Cardiac muscle cell (in vitro differentiated cells and primary cell): ENCODE results near the gene CATSPERD. TPM values are rescaled to one million over a fixed set of nuclear protein-coding genes. Genes with fewer than 3 reads are reported as not detected.

Experiments
- DNase-seq, 2 donors: peaks; one replicate each; pipeline versions ENCODE4 v3.0.0 to v3.0.0-alpha.2; 2010 to 2017; ENCODE audit warnings: low read depth in 1 of 2, low spot score in 1 of 2
- H3K27ac ChIP-seq: fragments of 200-600 bp; sonication (generic); 2 replicates; pipeline ENCODE4 v1.5.1; 2016
- H3K27me3 ChIP-seq: fragments of 200-600 bp; sonication (generic); 2 replicates; pipeline ENCODE4 v1.6.0; 2016; ENCODE audit warnings: control low read depth
- H3K36me3 ChIP-seq: fragments of 200-600 bp; sonication (generic); 2 replicates; pipeline ENCODE4 v1.5.1; 2016; ENCODE audit warnings: control low read depth
- H3K4me1 ChIP-seq: fragments of 200-600 bp; sonication (generic); 2 replicates; pipeline ENCODE4 v1.8.1; 2017; ENCODE audit warnings: low read depth, mild to moderate bottlenecking, mixed run types
- H3K4me3 ChIP-seq: fragments of 200-600 bp; sonication (generic); 2 replicates; pipeline ENCODE4 v1.5.1; 2016; ENCODE audit warnings: mild to moderate bottlenecking
- H3K9me3 ChIP-seq: fragments of 200-600 bp; sonication (generic); 2 replicates; pipeline ENCODE4 v1.5.1; 2017; ENCODE audit warnings: low read depth, mild to moderate bottlenecking, control low read depth
- polyA plus RNA-seq: library from polyadenylated mRNA; unstranded; fragments of >200 nt; fragmentation: Nextera tagmentation; extraction: Ambion mirVana; gene quantifications from 2 replicates; pipeline ENCODE4 v1.2.1, GENCODE V29; 2016
- total RNA-seq: library from RNA; depleted of rRNA; stranded (reverse); fragments of >200 nt; gene quantifications from 2 replicates; pipeline ENCODE4 v1.2.3, GENCODE V29; 2016
- TF ChIP-seq, protein P1 (sequence below): IDR thresholded peaks from 2 replicates; pipeline ENCODE4 v1.5.1; 2012; ENCODE audit warnings: low read depth, mild to moderate bottlenecking, low read length

The CATSPERD gene
- total and polyA plus RNA-seq, 2 experiments from 2014 or later = not detected

GRCh38 chr19:5767949-5768348 is 47.5 kb downstream of the CATSPERD start:
- no peak overlapping the region for H3K4me3 ChIP-seq
- no peak for DNase-seq
- H3K4me1 ChIP-seq = no peaks in the 10 kb centered on the region
- no peaks in the 10 kb centered on the region for H3K36me3 ChIP-seq
- no peak overlapping the region for H3K27ac ChIP-seq
- TF ChIP-seq, protein P1, sequence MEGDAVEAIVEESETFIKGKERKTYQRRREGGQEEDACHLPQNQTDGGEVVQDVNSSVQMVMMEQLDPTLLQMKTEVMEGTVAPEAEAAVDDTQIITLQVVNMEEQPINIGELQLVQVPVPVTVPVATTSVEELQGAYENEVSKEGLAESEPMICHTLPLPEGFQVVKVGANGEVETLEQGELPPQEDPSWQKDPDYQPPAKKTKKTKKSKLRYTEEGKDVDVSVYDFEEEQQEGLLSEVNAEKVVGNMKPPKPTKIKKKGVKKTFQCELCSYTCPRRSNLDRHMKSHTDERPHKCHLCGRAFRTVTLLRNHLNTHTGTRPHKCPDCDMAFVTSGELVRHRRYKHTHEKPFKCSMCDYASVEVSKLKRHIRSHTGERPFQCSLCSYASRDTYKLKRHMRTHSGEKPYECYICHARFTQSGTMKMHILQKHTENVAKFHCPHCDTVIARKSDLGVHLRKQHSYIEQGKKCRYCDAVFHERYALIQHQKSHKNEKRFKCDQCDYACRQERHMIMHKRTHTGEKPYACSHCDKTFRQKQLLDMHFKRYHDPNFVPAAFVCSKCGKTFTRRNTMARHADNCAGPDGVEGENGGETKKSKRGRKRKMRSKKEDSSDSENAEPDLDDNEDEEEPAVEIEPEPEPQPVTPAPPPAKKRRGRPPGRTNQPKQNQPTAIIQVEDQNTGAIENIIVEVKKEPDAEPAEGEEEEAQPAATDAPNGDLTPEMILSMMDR = no peak
- no peaks in the 10 kb centered on the region for H3K27me3 ChIP-seq
- H3K9me3 ChIP-seq = no peaks in the 10 kb centered on the region

GRCh38 chr19:5772416-5772815 is 52.0 kb downstream of the CATSPERD start:
- TF ChIP-seq, protein P1 = no peak
- H3K4me3 ChIP-seq = no peak overlapping the region
- H3K36me3 ChIP-seq = no peaks in the 10 kb centered on the region
- H3K9me3 ChIP-seq = no peaks in the 10 kb centered on the region
- DNase-seq = no peak
- no peak overlapping the region for H3K27ac ChIP-seq
- H3K4me1 ChIP-seq = no peaks in the 10 kb centered on the region
- H3K27me3 ChIP-seq = no peaks in the 10 kb centered on the region

- Histone ChIP-seq H3K9me3 (no peaks in the 10 kb centered on the region), H3K36me3 (no peaks in the 10 kb centered on the region), H3K27me3 (no peaks in the 10 kb centered on the region), H3K4me3 (no peak overlapping the region), H3K4me1 (no peaks in the 10 kb centered on the region), H3K27ac (no peak overlapping the region)
- no peak for DNase-seq
- TF ChIP-seq, protein P1 = no peak
Measured at GRCh38 chr19:5773276-5773675, 52.8 kb downstream of the CATSPERD start.

DNA sequence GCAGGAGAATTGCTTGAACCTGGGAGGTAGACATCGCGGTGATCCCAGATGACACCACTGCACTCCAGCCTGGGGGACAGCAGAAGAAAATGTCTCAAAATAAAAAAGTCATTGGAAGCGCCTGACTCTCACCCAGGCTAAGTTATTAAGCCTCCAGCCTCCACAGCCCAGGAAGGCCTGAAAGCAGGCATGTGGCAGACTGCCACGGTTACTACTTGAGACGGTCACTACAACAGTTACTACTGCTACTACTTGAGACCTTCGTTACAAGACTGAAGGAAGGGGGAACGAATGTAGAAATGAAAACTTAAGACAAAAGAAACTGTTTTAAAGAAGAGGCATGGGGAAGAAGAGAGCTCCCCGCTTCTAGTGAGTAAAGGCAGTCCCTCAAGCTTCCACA is 54.5 kb downstream of the CATSPERD start:
- no peaks in the 10 kb centered on the region for H3K27me3 ChIP-seq
- TF ChIP-seq, protein P1 = no peak
- H3K9me3 ChIP-seq = no peaks in the 10 kb centered on the region

DNA sequence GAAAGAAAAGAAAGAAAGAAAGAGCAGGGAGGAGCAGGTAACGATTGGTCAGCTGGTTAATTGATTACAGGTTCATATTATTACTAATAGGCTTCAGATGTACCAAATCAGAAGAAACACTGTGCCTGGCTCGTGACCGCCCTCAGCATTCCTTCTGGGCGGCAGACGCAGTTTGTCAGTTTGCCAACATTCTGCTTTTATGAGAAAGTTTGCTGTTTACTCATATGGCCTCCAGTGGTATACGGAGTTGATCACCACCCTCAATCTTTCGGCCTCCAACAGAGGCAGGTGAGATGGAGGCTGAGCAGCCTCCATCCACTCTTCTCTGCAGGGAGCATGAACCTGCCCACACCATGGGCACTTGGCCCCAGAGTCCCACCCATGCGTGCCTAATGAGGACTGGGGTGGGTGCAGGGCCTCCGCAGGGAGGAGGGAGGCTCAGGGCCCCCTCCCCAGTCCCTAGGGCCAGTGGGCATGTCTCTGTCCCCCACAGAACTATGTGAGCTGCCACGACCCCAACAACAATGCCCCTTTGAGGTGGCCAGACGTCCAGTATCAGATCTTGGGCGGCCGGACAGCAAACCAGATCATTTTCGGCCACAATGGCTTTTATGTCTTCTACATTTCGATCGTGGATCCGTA is 55.4 kb downstream of the CATSPERD start:
- TF ChIP-seq, protein P1 = no peak
- no peak overlapping the region for H3K4me3 ChIP-seq
- no peaks in the 10 kb centered on the region for H3K36me3 ChIP-seq
- no peaks in the 10 kb centered on the region for H3K4me1 ChIP-seq
- no peaks in the 10 kb centered on the region for H3K9me3 ChIP-seq
- DNase-seq = peak in 1 of 2 donors; percentile 51
- H3K27me3 ChIP-seq = no peaks in the 10 kb centered on the region
- H3K27ac ChIP-seq = no peak overlapping the region

More for the DNA sequence above, 54.5 kb downstream of the CATSPERD start:
- H3K4me1 ChIP-seq = no peaks in the 10 kb centered on the region
- no peak for DNase-seq
- no peak overlapping the region for H3K4me3 ChIP-seq
- no peak overlapping the region for H3K27ac ChIP-seq
- no peaks in the 10 kb centered on the region for H3K36me3 ChIP-seq
